BJ (cell line): ENCODE data around the gene EPB41. TPM values are rescaled to one million over a fixed set of nuclear protein-coding genes. Genes with fewer than 3 reads are reported as not detected.
"Not testable (repeated sequence)": the region's sequence is repeated elsewhere in the genome, so short reads cannot be mapped to it uniquely, and the experiment has no call there.

Experiments
- CTCF ChIA-PET: fragments of 350-600 bp; formaldehyde crosslinking; extraction: SDS; loops from one replicate; lab custom pipeline; 2021; ENCODE audit warnings: antibody characterized with exemption, inconsistent platforms; lab: Yijun Ruan, JAX
- POLR2A ChIA-PET: fragments of 300-600 bp; sonication (Branson Sonifier 250); formaldehyde crosslinking; extraction: SDS; loops from one replicate; lab custom pipeline; 2021; ENCODE audit warnings: antibody characterized with exemption; lab: Charles Lee
- DNase-seq: peaks from one replicate; pipeline ENCODE4 v3.0.0-alpha.2; 2011; ENCODE audit warnings: low read depth
- H3K27me3 ChIP-seq: 2 replicates; pipeline ENCODE4 v1.6.0; 2011; ENCODE audit warnings: low read length; ENCODE audit not compliant: control insufficient read depth, insufficient read depth
- H3K36me3 ChIP-seq: 2 replicates; pipeline ENCODE4 v1.5.1; 2011; ENCODE audit warnings: low read length; ENCODE audit not compliant: control insufficient read depth, insufficient read depth
- H3K4me3 ChIP-seq: 2 replicates; pipeline ENCODE4 v1.5.1; 2011; ENCODE audit warnings: low read depth, mild to moderate bottlenecking, control low read depth, low read length
- CTCF ChIP-seq: IDR thresholded peaks from 2 replicates; pipeline ENCODE4 v1.5.1; 2011; ENCODE audit warnings: low read depth, mild to moderate bottlenecking, control low read depth, inconsistent platforms, low read length, moderate library complexity; ENCODE audit not compliant: insufficient read depth
- polyA plus RNA-seq: library from polyadenylated mRNA; depleted of rRNA; stranded (reverse); fragments of >200 nt; gene quantifications from 2 replicates; pipeline ENCODE4 v1.2.3, GENCODE V29; 2011

Gene EPB41
- polyA plus RNA-seq, 1 experiment = 7.5 TPM

- POLR2A ChIA-PET = no interaction called here
- peaks cover 8% of the 10 kb centered on the region for H3K27me3 ChIP-seq
- no peak for DNase-seq
- CTCF ChIA-PET = interaction anchor here (1.5 kb wide), 1 partner anchor 87 kb away, joined by 4 read pairs; no protein-coding TSS in a partner anchor
- TF ChIP-seq CTCF = no peak
- no peaks in the 10 kb centered on the region for H3K36me3 ChIP-seq
- H3K4me3 ChIP-seq = no peak overlapping the region
Measured at GRCh38 chr1:28871631-28872401, 42.6 kb upstream of the EPB41 start.

- H3K36me3 ChIP-seq, DNase-seq, H3K4me3 ChIP-seq, POLR2A ChIA-PET, H3K27me3 ChIP-seq: not testable (repeated sequence)
- CTCF ChIA-PET = interaction anchor here (1.0 to 11.1 kb wide), 5 partner anchors 35 to 326 kb away, joined by 3 to 369 read pairs (median 203); no protein-coding TSS in a partner anchor
Measured at GRCh38 chr1:28875134-28875533, 39.2 kb upstream of the EPB41 start.

GRCh38 chr1:28877132-28877781, 37.1 kb upstream of the EPB41 start:
- Histone ChIP-seq H3K36me3 (no peaks in the 10 kb centered on the region), H3K4me3 (no peak overlapping the region), H3K27me3 (peaks cover 2% of the 10 kb centered on the region; the same call in 1 of the 2 replicates)
- ChIA-PET CTCF (interaction anchor here (0.6 to 11.1 kb wide), 64 partner anchors 9 to 524 kb away, joined by 3 to 369 read pairs (median 4); partner anchors contain the start of genes EPB41, SRSF4, TAF12 and YTHDF2), POLR2A (no interaction called here)
- TF ChIP-seq CTCF = peak; percentile 85
- DNase-seq = no peak

GRCh38 chr1:28878796-28879195, 35.6 kb upstream of the EPB41 start:
- no peak for DNase-seq
- Histone ChIP-seq H3K27me3 (no peaks in the 10 kb centered on the region), H3K36me3 (no peaks in the 10 kb centered on the region), H3K4me3 (no peak overlapping the region)
- CTCF ChIA-PET = interaction anchor here (0.6 to 11.1 kb wide), 10 partner anchors 11 to 322 kb away, joined by 3 to 369 read pairs (median 10); partner anchors contain the start of gene SRSF4
- TF ChIP-seq CTCF = no peak
- POLR2A ChIA-PET = interaction anchor here (0.6 kb wide), 1 partner anchor 145 kb away, joined by 4 read pairs; no protein-coding TSS in a partner anchor

GRCh38 chr1:28882009-28882628, 32.2 kb upstream of the EPB41 start:
- Histone ChIP-seq H3K36me3 (no peaks in the 10 kb centered on the region), H3K4me3 (no peak overlapping the region), H3K27me3 (no peaks in the 10 kb centered on the region)
- TF ChIP-seq CTCF = peak; percentile 96
- DNase-seq = peak; percentile 28
- POLR2A ChIA-PET = interaction anchor here (0.5 to 0.6 kb wide), 2 partner anchors 240 to 326 kb away, joined by 3 read pairs; no protein-coding TSS in a partner anchor
- CTCF ChIA-PET = interaction anchor here (0.6 to 11.1 kb wide), 33 partner anchors 9 to 826 kb away, joined by 3 to 369 read pairs (median 4); partner anchors contain the start of gene SRSF4
